Testis (tissue), 2 donors: Measurements from ENCODE around the gene TOGARAM1.

ENCODE experiments used
- POLR2A ChIP-seq: fragments of 450-650 bp; IDR thresholded peaks from one replicate; pipeline ENCODE4 v1.6.1; 2017; ENCODE audit warnings: antibody characterized with exemption, mild to moderate bottlenecking, moderate library complexity
- TF ChIP-seq, protein P1 (sequence below), 3 experiments: fragments of 450-650 bp in 2 of 3; fragments of 200-600 bp in 1 of 3; sonication (generic) in 1 of 3; IDR thresholded peaks; one replicate each; pipeline ENCODE4 v1.5.1; 2016 to 2019; ENCODE audit warnings: antibody characterized with exemption in 3 of 3, mild to moderate bottlenecking in 2 of 3, moderate library complexity in 1 of 3

GRCh38 chr14:45073231-45073879 is 111.4 kb downstream of the TOGARAM1 start:
- TF ChIP-seq, protein P1, sequence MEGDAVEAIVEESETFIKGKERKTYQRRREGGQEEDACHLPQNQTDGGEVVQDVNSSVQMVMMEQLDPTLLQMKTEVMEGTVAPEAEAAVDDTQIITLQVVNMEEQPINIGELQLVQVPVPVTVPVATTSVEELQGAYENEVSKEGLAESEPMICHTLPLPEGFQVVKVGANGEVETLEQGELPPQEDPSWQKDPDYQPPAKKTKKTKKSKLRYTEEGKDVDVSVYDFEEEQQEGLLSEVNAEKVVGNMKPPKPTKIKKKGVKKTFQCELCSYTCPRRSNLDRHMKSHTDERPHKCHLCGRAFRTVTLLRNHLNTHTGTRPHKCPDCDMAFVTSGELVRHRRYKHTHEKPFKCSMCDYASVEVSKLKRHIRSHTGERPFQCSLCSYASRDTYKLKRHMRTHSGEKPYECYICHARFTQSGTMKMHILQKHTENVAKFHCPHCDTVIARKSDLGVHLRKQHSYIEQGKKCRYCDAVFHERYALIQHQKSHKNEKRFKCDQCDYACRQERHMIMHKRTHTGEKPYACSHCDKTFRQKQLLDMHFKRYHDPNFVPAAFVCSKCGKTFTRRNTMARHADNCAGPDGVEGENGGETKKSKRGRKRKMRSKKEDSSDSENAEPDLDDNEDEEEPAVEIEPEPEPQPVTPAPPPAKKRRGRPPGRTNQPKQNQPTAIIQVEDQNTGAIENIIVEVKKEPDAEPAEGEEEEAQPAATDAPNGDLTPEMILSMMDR (IDR thresholded peaks at IDR 0.05): no peak
- no peak for TF ChIP-seq POLR2A
